Measurements from ENCODE around the gene PKIB.

Gene PKIB

DNA sequence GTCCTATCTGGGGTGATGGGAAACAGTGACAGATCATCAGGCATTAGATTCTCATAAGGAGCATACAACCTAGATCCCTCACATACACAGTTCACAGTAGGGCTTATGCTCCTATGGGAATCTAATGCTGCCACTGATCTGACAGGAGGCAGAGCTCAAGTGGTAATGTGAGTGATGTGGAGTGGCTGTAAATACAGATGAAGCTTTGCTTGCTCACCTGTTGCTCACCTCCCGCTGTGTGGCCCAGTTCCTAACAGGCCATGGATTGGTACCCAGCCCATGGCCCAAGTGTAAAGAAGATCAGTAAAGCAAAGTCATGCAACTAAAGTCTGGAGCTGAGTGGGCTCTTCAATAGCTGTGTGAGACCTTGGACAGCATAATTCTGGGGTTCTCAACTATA, 65.9 kb downstream of the PKIB start:
- H3K9ac ChIP-seq (ENCODE audit: low read length), result no peak overlapping the region
- H3F3A ChIP-seq (ENCODE audit: insufficient read depth, low read length), result no peaks in the 10 kb centered on the region

DNA sequence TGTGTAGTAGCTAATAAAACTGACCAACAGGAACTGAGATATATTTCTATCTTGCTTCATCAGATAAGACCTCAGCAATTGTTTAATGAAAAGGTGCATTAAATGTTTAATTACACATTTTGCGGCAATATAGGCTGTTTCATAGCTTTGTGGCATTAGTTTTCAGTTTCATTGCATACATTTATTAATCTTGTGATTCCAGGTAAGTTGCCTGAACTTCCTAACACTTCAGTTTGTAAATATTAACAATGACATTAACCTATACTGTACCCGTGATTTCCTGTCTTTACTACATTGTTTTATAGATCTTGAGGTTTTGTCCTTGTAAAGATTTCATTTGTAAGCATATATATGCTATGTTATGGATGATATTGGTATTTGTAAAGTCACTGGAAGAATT, 66.5 kb downstream of the PKIB start:
- H3K9me2 ChIP-seq (replicated peaks; ENCODE audit: insufficient read depth, low read length), result no peaks in the 10 kb centered on the region
- H3K4me2 ChIP-seq (ENCODE audit: low read depth, low read length), result no peak overlapping the region
- H3K27ac ChIP-seq (ENCODE audit: low read length), result no peak overlapping the region
- H3K4me3 ChIP-seq (ENCODE audit: low read length), result no peak overlapping the region
- no peak for DNase-seq
- H2AFZ ChIP-seq (ENCODE audit: low read length), result no peak overlapping the region
- TF ChIP-seq, protein P1, sequence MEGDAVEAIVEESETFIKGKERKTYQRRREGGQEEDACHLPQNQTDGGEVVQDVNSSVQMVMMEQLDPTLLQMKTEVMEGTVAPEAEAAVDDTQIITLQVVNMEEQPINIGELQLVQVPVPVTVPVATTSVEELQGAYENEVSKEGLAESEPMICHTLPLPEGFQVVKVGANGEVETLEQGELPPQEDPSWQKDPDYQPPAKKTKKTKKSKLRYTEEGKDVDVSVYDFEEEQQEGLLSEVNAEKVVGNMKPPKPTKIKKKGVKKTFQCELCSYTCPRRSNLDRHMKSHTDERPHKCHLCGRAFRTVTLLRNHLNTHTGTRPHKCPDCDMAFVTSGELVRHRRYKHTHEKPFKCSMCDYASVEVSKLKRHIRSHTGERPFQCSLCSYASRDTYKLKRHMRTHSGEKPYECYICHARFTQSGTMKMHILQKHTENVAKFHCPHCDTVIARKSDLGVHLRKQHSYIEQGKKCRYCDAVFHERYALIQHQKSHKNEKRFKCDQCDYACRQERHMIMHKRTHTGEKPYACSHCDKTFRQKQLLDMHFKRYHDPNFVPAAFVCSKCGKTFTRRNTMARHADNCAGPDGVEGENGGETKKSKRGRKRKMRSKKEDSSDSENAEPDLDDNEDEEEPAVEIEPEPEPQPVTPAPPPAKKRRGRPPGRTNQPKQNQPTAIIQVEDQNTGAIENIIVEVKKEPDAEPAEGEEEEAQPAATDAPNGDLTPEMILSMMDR (IDR thresholded peaks at IDR 0.05; ENCODE audit: low read length), result no peak
- TF ChIP-seq EZH2 (optimal IDR thresholded peaks at IDR 0.05; ENCODE audit: low read depth, low read length) (no peak), EZH2phosphoT487 (IDR thresholded peaks at IDR 0.05; ENCODE audit: low read length) (no peak)
- no peak overlapping the region for H3K9ac ChIP-seq (ENCODE audit: low read length)
- no peaks in the 10 kb centered on the region for H4K20me1 ChIP-seq (ENCODE audit: insufficient read depth, low read length)
- no peaks in the 10 kb centered on the region for H3F3A ChIP-seq (ENCODE audit: insufficient read depth, low read length)
- H3K27me3 ChIP-seq (replicated peaks; ENCODE audit: insufficient read depth, low read length), result no peaks in the 10 kb centered on the region
- H3K79me2 ChIP-seq (ENCODE audit: low read length), result no peaks in the 10 kb centered on the region
- H3K4me1 ChIP-seq (ENCODE audit: low read length), result no peaks in the 10 kb centered on the region
- no peaks in the 10 kb centered on the region for H3K9me3 ChIP-seq (replicated peaks; ENCODE audit: insufficient read depth, low read length)
- no peaks in the 10 kb centered on the region for H3K36me3 ChIP-seq (replicated peaks; ENCODE audit: insufficient read depth, low read length)

More for the DNA sequence above, 65.9 kb downstream of the PKIB start:
- no peak overlapping the region for H3K4me3 ChIP-seq (ENCODE audit: low read length)
- H4K20me1 ChIP-seq (ENCODE audit: insufficient read depth, low read length), result no peaks in the 10 kb centered on the region
- no peak overlapping the region for H3K27ac ChIP-seq (ENCODE audit: low read length)
- no peaks in the 10 kb centered on the region for H3K27me3 ChIP-seq (replicated peaks; ENCODE audit: insufficient read depth, low read length)
- TF ChIP-seq, protein P1 (IDR thresholded peaks at IDR 0.05; ENCODE audit: low read length), result no peak
- no peak for TF ChIP-seq EZH2phosphoT487 (IDR thresholded peaks at IDR 0.05; ENCODE audit: low read length)
- no peak for TF ChIP-seq EZH2 (optimal IDR thresholded peaks at IDR 0.05; ENCODE audit: low read depth, low read length)
- no peak for DNase-seq
- no peaks in the 10 kb centered on the region for H3K36me3 ChIP-seq (replicated peaks; ENCODE audit: insufficient read depth, low read length)
- no peak overlapping the region for H2AFZ ChIP-seq (ENCODE audit: low read length)
- no peak overlapping the region for H3K4me2 ChIP-seq (ENCODE audit: low read depth, low read length)
- no peaks in the 10 kb centered on the region for H3K4me1 ChIP-seq (ENCODE audit: low read length)
- no peaks in the 10 kb centered on the region for H3K79me2 ChIP-seq (ENCODE audit: low read length)
- H3K9me2 ChIP-seq (replicated peaks; ENCODE audit: insufficient read depth, low read length), result no peaks in the 10 kb centered on the region
- H3K9me3 ChIP-seq (replicated peaks; ENCODE audit: insufficient read depth, low read length), result no peaks in the 10 kb centered on the region

DNA sequence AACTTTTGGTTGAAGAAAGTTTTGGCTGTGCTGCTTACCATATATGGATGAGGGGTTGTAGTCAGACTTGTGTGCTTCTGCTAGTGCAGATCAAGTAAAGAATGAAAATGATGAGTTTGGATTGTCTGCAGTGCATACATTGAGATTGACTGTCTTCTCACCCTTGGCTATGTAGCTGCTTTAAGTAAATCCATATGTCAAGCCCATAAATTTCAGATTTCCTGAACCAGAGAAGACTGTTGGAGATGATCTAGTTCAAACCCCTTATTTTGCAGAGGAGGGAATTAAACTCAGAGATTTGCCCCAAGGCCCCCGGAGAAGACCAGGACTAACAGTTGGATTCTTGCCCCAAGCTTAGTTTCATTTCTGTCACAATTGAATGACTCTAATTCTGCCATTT, 67.2 kb downstream of the PKIB start:
- no peaks in the 10 kb centered on the region for H3K9me3 ChIP-seq (replicated peaks; ENCODE audit: insufficient read depth, low read length)
- H3K9ac ChIP-seq (ENCODE audit: low read length), result no peak overlapping the region
- no peaks in the 10 kb centered on the region for H3K9me2 ChIP-seq (replicated peaks; ENCODE audit: insufficient read depth, low read length)
- H3K4me3 ChIP-seq (ENCODE audit: low read length), result no peak overlapping the region
- DNase-seq, result no peak
- no peaks in the 10 kb centered on the region for H3K4me1 ChIP-seq (ENCODE audit: low read length)
- no peak overlapping the region for H3K4me2 ChIP-seq (ENCODE audit: low read depth, low read length)
- H2AFZ ChIP-seq (ENCODE audit: low read length), result no peak overlapping the region
- TF ChIP-seq, protein P1 (IDR thresholded peaks at IDR 0.05; ENCODE audit: low read length), result no peak
- TF ChIP-seq EZH2phosphoT487 (IDR thresholded peaks at IDR 0.05; ENCODE audit: low read length), result no peak
- TF ChIP-seq EZH2 (optimal IDR thresholded peaks at IDR 0.05; ENCODE audit: low read depth, low read length), result no peak
- no peak overlapping the region for H3K27ac ChIP-seq (ENCODE audit: low read length)
- H4K20me1 ChIP-seq (ENCODE audit: insufficient read depth, low read length), result no peaks in the 10 kb centered on the region
- no peaks in the 10 kb centered on the region for H3K36me3 ChIP-seq (replicated peaks; ENCODE audit: insufficient read depth, low read length)
- no peaks in the 10 kb centered on the region for H3K79me2 ChIP-seq (ENCODE audit: low read length)
- no peaks in the 10 kb centered on the region for H3F3A ChIP-seq (ENCODE audit: insufficient read depth, low read length)
- H3K27me3 ChIP-seq (replicated peaks; ENCODE audit: insufficient read depth, low read length), result no peaks in the 10 kb centered on the region
